HG03060 (cell line): ENCODE data around the gene OR2F1.
"Not testable (repeated sequence)": the region's sequence is repeated elsewhere in the genome, so short reads cannot be mapped to it uniquely, and the experiment has no call there.

Experiments
- ATAC-seq: cut with Tn5 transposase; IDR thresholded peaks from one replicate; pipeline ENCODE4 v1.9.1; 2021; ENCODE audit warnings: low read depth, moderate number of reproducible peaks; ENCODE audit not compliant: unreplicated experiment

OR2F1 gene

GRCh38 chr7:144004703-144005102 is 50.1 kb downstream of the OR2F1 start:
- ATAC-seq, result no peak

GRCh38 chr7:144006029-144006691 is 51.5 kb downstream of the OR2F1 start:
- ATAC-seq, result no peak

- no peak for ATAC-seq
Measured at GRCh38 chr7:144006692-144007042, 52.0 kb downstream of the OR2F1 start.

- no peak for ATAC-seq
Measured at GRCh38 chr7:144009361-144009760, 54.7 kb downstream of the OR2F1 start.

- not testable (repeated sequence) for ATAC-seq
Measured at GRCh38 chr7:144010061-144010460, 55.4 kb downstream of the OR2F1 start.

GRCh38 chr7:144010821-144011220 is 56.2 kb downstream of the OR2F1 start:
- ATAC-seq, result not testable (repeated sequence)

- ATAC-seq, result no peak
Measured at GRCh38 chr7:144011458-144012230, 57.0 kb downstream of the OR2F1 start.
